Adrenal gland (tissue), 5 donors: ENCODE data around the gene HMX3.

ENCODE experiments used
- POLR2A ChIP-seq, 2 donors: fragments of 450-650 bp; IDR thresholded peaks; one replicate each; pipeline ENCODE4 v1.6.1; 2017; ENCODE audit warnings: antibody characterized with exemption in 2 of 2, mild to moderate bottlenecking in 2 of 2, moderate library complexity in 1 of 2
- TF ChIP-seq, protein P1 (sequence below), 6 experiments: fragments of 450-650 bp in 4 of 6; fragments of 200-600 bp in 2 of 6; sonication (generic) in 1 of 6; IDR thresholded peaks; 1 replicate in 5 of 6; 2 replicates in 1 of 6; pipeline versions ENCODE4 v1.5.1 to v1.8.0; 2016 to 2021; ENCODE audit warnings: antibody characterized with exemption in 6 of 6, mild to moderate bottlenecking in 2 of 6, moderate library complexity in 1 of 6
- donor health status: DM: no; HTN: no; CAD: no.

DNA sequence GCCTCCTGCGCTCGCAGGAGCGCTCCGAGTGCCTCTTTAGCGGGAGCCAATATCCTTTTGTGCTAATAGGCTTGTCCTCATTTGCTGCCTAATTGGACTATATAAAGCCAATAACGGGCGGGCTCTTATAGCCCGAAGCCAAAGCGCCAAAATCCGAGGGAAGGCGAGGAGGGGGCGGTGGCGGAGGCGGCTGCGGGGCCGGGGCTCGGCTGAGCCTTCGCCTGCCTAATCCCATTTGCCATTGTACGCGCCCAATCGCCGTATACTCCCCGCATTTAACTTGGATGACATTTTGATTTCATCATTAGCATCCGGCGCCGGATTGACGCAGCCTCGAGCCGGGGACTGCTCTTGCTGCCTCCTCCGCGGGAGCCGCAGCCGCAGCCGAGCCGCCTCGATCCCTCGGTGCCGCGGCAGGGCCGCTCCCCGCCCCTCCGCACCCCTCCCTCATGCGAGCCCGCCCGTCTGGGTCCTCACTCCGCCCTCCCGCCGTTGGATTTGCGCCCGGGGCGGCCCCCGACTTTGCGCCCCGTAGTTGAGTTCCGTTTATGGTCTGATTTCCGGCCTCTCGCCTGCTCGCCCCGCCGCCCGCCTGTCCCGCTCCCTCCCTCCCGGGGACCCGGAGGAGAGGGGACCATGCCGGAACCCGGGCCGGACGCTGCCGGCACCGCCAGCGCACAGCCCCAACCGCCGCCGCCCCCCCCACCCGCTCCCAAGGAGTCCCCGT, at the start of gene HMX3:
- TF ChIP-seq, protein P1, sequence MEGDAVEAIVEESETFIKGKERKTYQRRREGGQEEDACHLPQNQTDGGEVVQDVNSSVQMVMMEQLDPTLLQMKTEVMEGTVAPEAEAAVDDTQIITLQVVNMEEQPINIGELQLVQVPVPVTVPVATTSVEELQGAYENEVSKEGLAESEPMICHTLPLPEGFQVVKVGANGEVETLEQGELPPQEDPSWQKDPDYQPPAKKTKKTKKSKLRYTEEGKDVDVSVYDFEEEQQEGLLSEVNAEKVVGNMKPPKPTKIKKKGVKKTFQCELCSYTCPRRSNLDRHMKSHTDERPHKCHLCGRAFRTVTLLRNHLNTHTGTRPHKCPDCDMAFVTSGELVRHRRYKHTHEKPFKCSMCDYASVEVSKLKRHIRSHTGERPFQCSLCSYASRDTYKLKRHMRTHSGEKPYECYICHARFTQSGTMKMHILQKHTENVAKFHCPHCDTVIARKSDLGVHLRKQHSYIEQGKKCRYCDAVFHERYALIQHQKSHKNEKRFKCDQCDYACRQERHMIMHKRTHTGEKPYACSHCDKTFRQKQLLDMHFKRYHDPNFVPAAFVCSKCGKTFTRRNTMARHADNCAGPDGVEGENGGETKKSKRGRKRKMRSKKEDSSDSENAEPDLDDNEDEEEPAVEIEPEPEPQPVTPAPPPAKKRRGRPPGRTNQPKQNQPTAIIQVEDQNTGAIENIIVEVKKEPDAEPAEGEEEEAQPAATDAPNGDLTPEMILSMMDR (IDR thresholded peaks at IDR 0.05), result no peak
- TF ChIP-seq POLR2A (IDR thresholded peaks at IDR 0.05), result no peak
